Measurements from ENCODE around the gene BPGM.

Gene BPGM

DNA sequence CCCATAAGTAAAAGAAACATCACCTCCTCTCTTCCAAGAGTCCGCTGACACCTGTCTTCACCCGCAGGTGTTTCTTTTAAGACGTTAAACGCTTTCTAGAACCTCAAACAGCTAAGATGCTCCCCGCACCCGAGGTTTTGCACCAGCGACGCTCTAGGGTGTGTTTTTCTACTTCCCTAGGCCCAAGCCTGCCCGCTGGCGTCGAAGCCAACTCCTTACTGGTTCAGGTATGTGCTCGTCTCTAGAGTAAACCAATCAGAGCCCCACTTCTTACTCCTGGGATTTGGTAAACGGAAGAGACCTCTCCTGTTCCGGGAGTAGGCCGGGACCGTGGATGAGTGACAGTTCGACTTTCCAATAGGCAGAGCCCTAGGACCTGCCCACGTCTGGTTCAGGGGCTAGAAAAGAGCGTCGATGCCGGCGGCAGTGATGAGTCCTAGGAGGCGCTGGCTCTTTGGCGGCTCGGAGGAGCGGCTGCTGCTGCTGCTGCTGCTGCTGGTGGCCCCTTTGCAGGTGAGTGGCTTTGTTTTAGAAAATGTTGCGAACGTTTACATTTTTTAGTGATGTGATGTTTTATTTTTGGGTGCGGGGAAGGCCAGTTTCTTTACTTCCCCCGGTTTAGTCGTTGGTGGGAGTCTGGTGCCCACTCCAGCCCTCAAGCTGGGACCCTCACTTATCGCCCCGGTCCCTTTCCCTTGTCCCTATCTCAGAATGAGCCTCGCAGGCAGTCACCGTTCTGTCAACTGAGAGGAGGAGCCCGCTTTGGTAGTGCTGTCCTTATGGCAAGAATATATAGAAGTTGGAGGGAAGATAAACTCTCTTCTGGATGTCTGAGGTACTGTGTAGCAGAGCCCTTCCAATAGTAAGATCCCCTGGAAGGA is at the start of gene BPGM (continued):
- no peak for TF ChIP-seq ZBTB26 (tag by site-specific recombination; optimal IDR thresholded peaks at IDR 0.05)
- TF ChIP-seq ZFP37 (tag by site-specific recombination; IDR thresholded peaks at IDR 0.05): 0 out of 2 replicates have a peak, but pooled peaks have one; percentile 54
- TF ChIP-seq KLF8 (tag by site-specific recombination; IDR thresholded peaks at IDR 0.05): peak; percentile 67; the same call in 1 of the 2 replicates
- TF ChIP-seq, protein P1, sequence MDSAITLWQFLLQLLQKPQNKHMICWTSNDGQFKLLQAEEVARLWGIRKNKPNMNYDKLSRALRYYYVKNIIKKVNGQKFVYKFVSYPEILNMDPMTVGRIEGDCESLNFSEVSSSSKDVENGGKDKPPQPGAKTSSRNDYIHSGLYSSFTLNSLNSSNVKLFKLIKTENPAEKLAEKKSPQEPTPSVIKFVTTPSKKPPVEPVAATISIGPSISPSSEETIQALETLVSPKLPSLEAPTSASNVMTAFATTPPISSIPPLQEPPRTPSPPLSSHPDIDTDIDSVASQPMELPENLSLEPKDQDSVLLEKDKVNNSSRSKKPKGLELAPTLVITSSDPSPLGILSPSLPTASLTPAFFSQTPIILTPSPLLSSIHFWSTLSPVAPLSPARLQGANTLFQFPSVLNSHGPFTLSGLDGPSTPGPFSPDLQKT (IDR thresholded peaks at IDR 0.05; ENCODE audit: borderline replicate concordance, low read depth, low read length): no peak
- TF ChIP-seq, protein P2, sequence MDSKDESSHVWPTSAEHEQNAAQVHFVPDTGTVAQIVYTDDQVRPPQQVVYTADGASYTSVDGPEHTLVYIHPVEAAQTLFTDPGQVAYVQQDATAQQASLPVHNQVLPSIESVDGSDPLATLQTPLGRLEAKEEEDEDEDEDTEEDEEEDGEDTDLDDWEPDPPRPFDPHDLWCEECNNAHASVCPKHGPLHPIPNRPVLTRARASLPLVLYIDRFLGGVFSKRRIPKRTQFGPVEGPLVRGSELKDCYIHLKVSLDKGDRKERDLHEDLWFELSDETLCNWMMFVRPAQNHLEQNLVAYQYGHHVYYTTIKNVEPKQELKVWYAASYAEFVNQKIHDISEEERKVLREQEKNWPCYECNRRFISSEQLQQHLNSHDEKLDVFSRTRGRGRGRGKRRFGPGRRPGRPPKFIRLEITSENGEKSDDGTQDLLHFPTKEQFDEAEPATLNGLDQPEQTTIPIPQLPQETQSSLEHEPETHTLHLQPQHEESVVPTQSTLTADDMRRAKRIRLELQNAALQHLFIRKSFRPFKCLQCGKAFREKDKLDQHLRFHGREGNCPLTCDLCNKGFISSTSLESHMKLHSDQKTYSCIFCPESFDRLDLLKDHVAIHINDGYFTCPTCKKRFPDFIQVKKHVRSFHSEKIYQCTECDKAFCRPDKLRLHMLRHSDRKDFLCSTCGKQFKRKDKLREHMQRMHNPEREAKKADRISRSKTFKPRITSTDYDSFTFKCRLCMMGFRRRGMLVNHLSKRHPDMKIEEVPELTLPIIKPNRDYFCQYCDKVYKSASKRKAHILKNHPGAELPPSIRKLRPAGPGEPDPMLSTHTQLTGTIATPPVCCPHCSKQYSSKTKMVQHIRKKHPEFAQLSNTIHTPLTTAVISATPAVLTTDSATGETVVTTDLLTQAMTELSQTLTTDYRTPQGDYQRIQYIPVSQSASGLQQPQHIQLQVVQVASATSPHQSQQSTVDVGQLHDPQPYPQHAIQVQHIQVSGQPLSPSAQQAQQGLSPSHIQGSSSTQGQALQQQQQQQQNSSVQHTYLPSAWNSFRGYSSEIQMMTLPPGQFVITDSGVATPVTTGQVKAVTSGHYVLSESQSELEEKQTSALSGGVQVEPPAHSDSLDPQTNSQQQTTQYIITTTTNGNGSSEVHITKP (tag by site-specific recombination; IDR thresholded peaks at IDR 0.05): peak; percentile 32; the same call in 1 of the 2 replicates
- TF ChIP-seq ZNF777 (tag by site-specific recombination; IDR thresholded peaks at IDR 0.05; ENCODE audit: borderline replicate concordance): no peak
- peak; percentile 30; the same call in 1 of the 2 replicates for TF ChIP-seq GLIS2 (tag by site-specific recombination; IDR thresholded peaks at IDR 0.05)
- no peak for TF ChIP-seq ZNF560 (tag by site-specific recombination; IDR thresholded peaks at IDR 0.05; ENCODE audit: borderline replicate concordance)
- TF ChIP-seq ZNF473 (tag by site-specific recombination; IDR thresholded peaks at IDR 0.05): no peak
- TF ChIP-seq ZNF660 (tag by site-specific recombination; IDR thresholded peaks at IDR 0.05): peak; percentile 33

DNA sequence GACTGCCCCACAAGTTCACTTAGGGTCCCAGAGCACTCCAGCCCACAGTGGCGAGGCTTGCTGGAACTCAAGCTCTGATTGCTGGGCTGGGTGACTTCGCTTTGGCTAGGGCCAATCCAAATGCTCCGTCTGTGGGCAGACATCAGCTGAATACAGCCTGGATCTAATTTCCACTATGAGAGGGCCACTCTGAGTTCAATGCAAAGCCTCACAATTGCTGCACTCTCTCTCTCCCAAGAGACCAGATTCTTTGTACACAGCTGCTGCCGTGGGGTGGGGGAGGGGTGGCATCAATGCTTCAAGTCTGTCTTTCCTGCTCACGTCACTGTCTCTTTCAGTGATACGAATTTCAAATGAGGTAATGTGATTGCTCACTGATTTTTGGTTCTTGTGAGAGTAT is 47.3 kb upstream of the BPGM start:
- H3K4me1 ChIP-seq (ENCODE audit: control insufficient read depth, insufficient read depth, low read length): no peaks in the 10 kb centered on the region
- CTCF ChIA-PET: interaction anchor here (1.1 to 3.1 kb wide), 4 partner anchors 8 to 166 kb away, joined by 3 to 17 read pairs (median 4); no protein-coding TSS in a partner anchor
- no peak overlapping the region for H3K4me3 ChIP-seq (ENCODE audit: low read depth, low read length)
- no peaks in the 10 kb centered on the region for H3K9me3 ChIP-seq (ENCODE audit: control insufficient read depth, insufficient read depth, low read depth, low read length)
- H3K36me3 ChIP-seq (ENCODE audit: control insufficient read depth in 2 of 2, insufficient read depth in 1 of 2, low read length in 2 of 2): no peaks in the 10 kb centered on the region
- H3K27ac ChIP-seq (ENCODE audit: extremely low read depth, low read depth, low read length): no peak overlapping the region
- POLR2A ChIA-PET: no interaction called here
- no peak for TF ChIP-seq ZNF140 (tag by site-specific recombination; IDR thresholded peaks at IDR 0.05)
- TF ChIP-seq ZNF404 (tag by site-specific recombination; IDR thresholded peaks at IDR 0.05): no peak
- TF ChIP-seq HOXC10 (CRISPR knock-in tag; IDR thresholded peaks at IDR 0.05): no peak
- TF ChIP-seq CTCF (tag by site-specific recombination; IDR thresholded peaks at IDR 0.05): no peak
- TF ChIP-seq SP2 (tag by site-specific recombination; IDR thresholded peaks at IDR 0.05): no peak
- TF ChIP-seq ZNF654 (tag by site-specific recombination; IDR thresholded peaks at IDR 0.05; ENCODE audit: low read depth): no peak
- TF ChIP-seq ZBTB44 (tag by site-specific recombination; IDR thresholded peaks at IDR 0.05): no peak
- no peak for TF ChIP-seq ZIC2 (tag by site-specific recombination; IDR thresholded peaks at IDR 0.05)
- no peak for TF ChIP-seq ZBTB17 (tag by site-specific recombination; IDR thresholded peaks at IDR 0.05)
- TF ChIP-seq, protein P3, sequence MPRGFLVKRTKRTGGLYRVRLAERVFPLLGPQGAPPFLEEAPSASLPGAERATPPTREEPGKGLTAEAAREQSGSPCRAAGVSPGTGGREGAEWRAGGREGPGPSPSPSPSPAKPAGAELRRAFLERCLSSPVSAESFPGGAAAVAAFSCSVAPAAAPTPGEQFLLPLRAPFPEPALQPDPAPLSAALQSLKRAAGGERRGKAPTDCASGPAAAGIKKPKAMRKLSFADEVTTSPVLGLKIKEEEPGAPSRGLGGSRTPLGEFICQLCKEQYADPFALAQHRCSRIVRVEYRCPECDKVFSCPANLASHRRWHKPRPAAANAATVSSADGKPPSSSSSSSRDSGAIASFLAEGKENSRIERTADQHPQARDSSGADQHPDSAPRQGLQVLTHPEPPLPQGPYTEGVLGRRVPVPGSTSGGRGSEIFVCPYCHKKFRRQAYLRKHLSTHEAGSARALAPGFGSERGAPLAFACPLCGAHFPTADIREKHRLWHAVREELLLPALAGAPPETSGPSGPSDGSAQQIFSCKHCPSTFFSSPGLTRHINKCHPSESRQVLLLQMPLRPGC (tag by site-specific recombination; IDR thresholded peaks at IDR 0.05): no peak
- TF ChIP-seq, protein P4, sequence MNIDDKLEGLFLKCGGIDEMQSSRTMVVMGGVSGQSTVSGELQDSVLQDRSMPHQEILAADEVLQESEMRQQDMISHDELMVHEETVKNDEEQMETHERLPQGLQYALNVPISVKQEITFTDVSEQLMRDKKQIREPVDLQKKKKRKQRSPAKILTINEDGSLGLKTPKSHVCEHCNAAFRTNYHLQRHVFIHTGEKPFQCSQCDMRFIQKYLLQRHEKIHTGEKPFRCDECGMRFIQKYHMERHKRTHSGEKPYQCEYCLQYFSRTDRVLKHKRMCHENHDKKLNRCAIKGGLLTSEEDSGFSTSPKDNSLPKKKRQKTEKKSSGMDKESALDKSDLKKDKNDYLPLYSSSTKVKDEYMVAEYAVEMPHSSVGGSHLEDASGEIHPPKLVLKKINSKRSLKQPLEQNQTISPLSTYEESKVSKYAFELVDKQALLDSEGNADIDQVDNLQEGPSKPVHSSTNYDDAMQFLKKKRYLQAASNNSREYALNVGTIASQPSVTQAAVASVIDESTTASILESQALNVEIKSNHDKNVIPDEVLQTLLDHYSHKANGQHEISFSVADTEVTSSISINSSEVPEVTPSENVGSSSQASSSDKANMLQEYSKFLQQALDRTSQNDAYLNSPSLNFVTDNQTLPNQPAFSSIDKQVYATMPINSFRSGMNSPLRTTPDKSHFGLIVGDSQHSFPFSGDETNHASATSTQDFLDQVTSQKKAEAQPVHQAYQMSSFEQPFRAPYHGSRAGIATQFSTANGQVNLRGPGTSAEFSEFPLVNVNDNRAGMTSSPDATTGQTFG (tag by site-specific recombination; IDR thresholded peaks at IDR 0.05; ENCODE audit: borderline replicate concordance): no peak
- no peak for TF ChIP-seq HOXA7 (CRISPR knock-in tag; IDR thresholded peaks at IDR 0.05; ENCODE audit: borderline replicate concordance)

All from HEK293 (cell line).